Dendritic cell treated with granulocyte-macrophage colony-stimulating factor and Interleukin-4, amounts not matched to agents 40 ng/mL and 50 ng/mL, for 4 days (primary cell): ENCODE results near the gene PCDH17.

Source experiments
- H3K27ac Mint-ChIP-seq: one replicate; pipeline ENCODE4 v1.8.0; 2022; ENCODE audit warnings: mild to moderate bottlenecking, mixed read lengths
- H3K27me3 Mint-ChIP-seq: one replicate; pipeline ENCODE4 v1.8.0; 2022; ENCODE audit warnings: mild to moderate bottlenecking, mixed read lengths
- H3K36me3 Mint-ChIP-seq: one replicate; pipeline ENCODE4 v1.8.0; 2022; ENCODE audit warnings: low read depth, mixed read lengths
- H3K4me1 Mint-ChIP-seq: one replicate; pipeline ENCODE4 v1.8.0; 2022; ENCODE audit warnings: low read depth, mixed read lengths
- H3K4me3 Mint-ChIP-seq: one replicate; pipeline ENCODE4 v1.8.0; 2022; ENCODE audit warnings: mild to moderate bottlenecking, moderate library complexity, mixed read lengths
- H3K9me3 Mint-ChIP-seq: one replicate; pipeline ENCODE4 v1.8.0; 2022; ENCODE audit warnings: mixed read lengths
- intact Hi-C: fragments of 100-400 bp; cut with micrococcal nuclease; formaldehyde crosslinking; loops from one replicate; pipeline ENCODE4 v1.15.0; 2022

PCDH17 gene

GRCh38 chr13:57734306-57734705, 102.8 kb downstream of the PCDH17 start:
- Mint-ChIP-seq H3K27ac (no peak overlapping the region), H3K4me1 (no peaks in the 10 kb centered on the region), H3K36me3 (no peaks in the 10 kb centered on the region), H3K4me3 (no peak overlapping the region), H3K27me3 (no peaks in the 10 kb centered on the region), H3K9me3 (peaks cover 13% of the 10 kb centered on the region)
- intact Hi-C loops, result no loop called here

DNA sequence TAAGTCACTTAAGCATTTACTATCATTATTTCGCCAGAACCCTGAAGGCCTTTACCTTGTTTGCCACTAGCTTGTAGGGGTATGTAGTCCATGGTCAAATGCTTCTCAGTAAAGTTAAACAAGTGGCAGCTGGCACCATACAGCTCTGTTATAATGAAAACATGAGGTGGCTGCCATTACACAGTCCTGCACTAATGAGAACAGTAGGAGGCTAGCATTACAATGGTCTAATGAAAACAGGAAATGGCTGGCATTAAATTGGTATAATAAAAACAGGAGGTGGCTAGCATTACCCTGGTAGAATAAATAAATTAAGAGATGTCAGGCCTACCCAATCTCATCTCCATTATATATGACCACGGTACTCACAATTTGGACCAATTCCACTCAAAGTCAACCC, 107.5 kb downstream of the PCDH17 start:
- H3K4me3 Mint-ChIP-seq, result no peak overlapping the region
- intact Hi-C loops, result no loop called here
- H3K27ac Mint-ChIP-seq, result no peak overlapping the region
- no peaks in the 10 kb centered on the region for H3K36me3 Mint-ChIP-seq
- H3K4me1 Mint-ChIP-seq, result no peaks in the 10 kb centered on the region
- no peaks in the 10 kb centered on the region for H3K27me3 Mint-ChIP-seq
- peaks cover 13% of the 10 kb centered on the region for H3K9me3 Mint-ChIP-seq

- Mint-ChIP-seq H3K4me1 (no peaks in the 10 kb centered on the region), H3K27ac (no peak overlapping the region), H3K36me3 (no peaks in the 10 kb centered on the region), H3K27me3 (no peaks in the 10 kb centered on the region), H3K4me3 (no peak overlapping the region), H3K9me3 (peaks cover 11% of the 10 kb centered on the region)
- intact Hi-C loops, result no loop called here
Measured at GRCh38 chr13:57739543-57740190, 108.1 kb downstream of the PCDH17 start.

DNA sequence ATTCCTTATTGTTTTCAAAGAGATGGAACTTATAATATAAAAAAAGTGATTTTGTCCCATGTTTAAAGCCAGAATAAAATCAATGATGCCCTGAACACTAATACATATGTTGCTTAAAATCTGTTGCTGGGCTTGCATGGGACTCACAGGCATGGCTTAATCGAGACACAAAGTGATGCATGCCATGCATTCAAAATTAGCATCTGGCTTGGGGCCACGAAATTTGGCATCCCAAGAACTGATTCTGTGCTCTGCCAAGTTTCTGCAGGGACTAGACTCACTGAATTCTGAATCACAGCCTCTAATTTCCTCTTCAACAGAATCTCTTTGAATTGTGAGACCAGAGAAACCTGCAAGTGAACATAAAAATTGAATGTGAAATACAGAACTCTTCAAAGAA, 109.2 kb downstream of the PCDH17 start:
- peaks cover 6% of the 10 kb centered on the region for H3K9me3 Mint-ChIP-seq
- intact Hi-C loops, result no loop called here
- H3K4me3 Mint-ChIP-seq, result no peak overlapping the region
- no peak overlapping the region for H3K27ac Mint-ChIP-seq
- no peaks in the 10 kb centered on the region for H3K36me3 Mint-ChIP-seq
- H3K4me1 Mint-ChIP-seq, result no peaks in the 10 kb centered on the region
- no peaks in the 10 kb centered on the region for H3K27me3 Mint-ChIP-seq

DNA sequence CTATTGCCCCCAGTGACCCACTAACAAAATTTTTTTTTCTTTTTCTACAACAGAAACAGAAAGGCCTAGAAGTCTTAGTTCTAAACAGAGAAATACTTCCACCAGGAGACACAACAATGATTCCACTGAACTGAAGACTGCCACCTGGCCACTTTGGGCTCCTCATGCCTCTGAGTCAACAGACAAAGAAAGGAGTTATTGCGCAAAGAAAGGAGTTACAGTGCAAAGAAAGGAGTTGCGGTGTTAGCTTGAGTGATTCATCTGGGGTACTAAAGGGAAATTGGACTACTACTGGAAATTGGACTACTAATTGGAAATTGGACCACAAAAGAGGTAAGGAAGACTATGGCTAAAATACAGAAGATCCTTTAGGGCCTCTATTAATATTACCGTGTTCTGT, 116.6 kb downstream of the PCDH17 start:
- H3K4me3 Mint-ChIP-seq, result no peak overlapping the region
- H3K4me1 Mint-ChIP-seq, result no peaks in the 10 kb centered on the region
- H3K9me3 Mint-ChIP-seq, result peaks cover 24% of the 10 kb centered on the region
- no peak overlapping the region for H3K27ac Mint-ChIP-seq
- H3K27me3 Mint-ChIP-seq, result no peaks in the 10 kb centered on the region
- H3K36me3 Mint-ChIP-seq, result no peaks in the 10 kb centered on the region
- intact Hi-C loops, result no loop called here

GRCh38 chr13:57760951-57761350, 129.4 kb downstream of the PCDH17 start:
- peaks cover 9% of the 10 kb centered on the region for H3K9me3 Mint-ChIP-seq
- no peak overlapping the region for H3K4me3 Mint-ChIP-seq
- intact Hi-C loops, result no loop called here
- H3K27me3 Mint-ChIP-seq, result no peaks in the 10 kb centered on the region
- H3K27ac Mint-ChIP-seq, result no peak overlapping the region
- no peaks in the 10 kb centered on the region for H3K4me1 Mint-ChIP-seq
- H3K36me3 Mint-ChIP-seq, result no peaks in the 10 kb centered on the region

DNA sequence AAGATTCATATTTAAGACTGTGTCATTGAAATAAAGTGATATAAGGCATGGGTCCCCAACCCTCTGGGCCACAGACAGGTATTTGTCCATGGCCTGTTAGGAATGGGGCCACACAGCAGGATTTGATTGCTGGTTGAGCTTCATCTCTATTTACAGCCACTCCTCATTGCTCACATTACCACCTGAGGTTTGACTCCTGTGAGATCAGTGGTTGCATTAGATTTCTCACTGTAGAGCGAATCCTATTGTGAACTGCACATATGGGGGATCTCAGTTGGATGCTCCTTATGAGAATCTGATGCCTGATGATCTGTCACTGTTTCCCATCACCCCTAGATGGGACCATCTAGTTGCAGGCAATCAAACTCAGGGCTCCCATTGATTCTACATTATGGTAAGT, 132.1 kb downstream of the PCDH17 start:
- H3K4me3 Mint-ChIP-seq, result no peak overlapping the region
- H3K27ac Mint-ChIP-seq, result no peak overlapping the region
- H3K36me3 Mint-ChIP-seq, result no peaks in the 10 kb centered on the region
- no peaks in the 10 kb centered on the region for H3K4me1 Mint-ChIP-seq
- intact Hi-C loops, result no loop called here
- peaks cover 9% of the 10 kb centered on the region for H3K9me3 Mint-ChIP-seq
- H3K27me3 Mint-ChIP-seq, result no peaks in the 10 kb centered on the region
